GM23338 (cell line): ENCODE data around the gene IGF2BP2. TPM values are rescaled to one million over a fixed set of nuclear protein-coding genes. Genes with fewer than 3 reads are reported as not detected.

Experiments used
- ATAC-seq: fragments of 200-7000 bp; cut with Tn5 transposase; 3 replicates; pipeline ENCODE4 v1.9.1; 2020
- DNase-seq: peaks from one replicate; pipeline ENCODE4 v3.0.0-alpha.2; 2015; ENCODE audit warnings: low spot score
- H2AFZ ChIP-seq: fragments of 200-600 bp; sonication (generic); 2 replicates; pipeline ENCODE4 v1.8.0; 2016; ENCODE audit warnings: antibody characterized with exemption, mild to moderate bottlenecking, moderate library complexity
- H3F3A ChIP-seq: fragments of 200-600 bp; sonication (generic); replicated peaks from 2 replicates; pipeline ENCODE4 v1.8.0; 2017; ENCODE audit warnings: antibody characterized with exemption, mixed run types, low read depth
- H3K27ac ChIP-seq: fragments of 200-600 bp; sonication (generic); 2 replicates; pipeline ENCODE4 v1.6.1; 2016; ENCODE audit warnings: low read depth
- H3K27me3 ChIP-seq: fragments of 200-600 bp; sonication (generic); 2 replicates; pipeline ENCODE4 v1.8.0; 2016; ENCODE audit warnings: mild to moderate bottlenecking, mixed run types, moderate library complexity; ENCODE audit not compliant: insufficient read depth
- H3K36me3 ChIP-seq: fragments of 200-600 bp; sonication (generic); 2 replicates; pipeline ENCODE4 v1.8.0; 2016; ENCODE audit warnings: mild to moderate bottlenecking; ENCODE audit not compliant: insufficient read depth
- H3K4me1 ChIP-seq: fragments of 200-600 bp; sonication (generic); 2 replicates; pipeline ENCODE4 v1.8.0; 2016; ENCODE audit warnings: mild to moderate bottlenecking, moderate library complexity; ENCODE audit not compliant: insufficient read depth
- H3K4me2 ChIP-seq: fragments of 200-600 bp; sonication (generic); 2 replicates; pipeline ENCODE4 v1.7.1; 2017; ENCODE audit warnings: mixed run types
- H3K4me3 ChIP-seq: fragments of 200-600 bp; sonication (generic); 2 replicates; pipeline ENCODE4 v1.6.1; 2016; ENCODE audit warnings: mixed run types
- H3K79me2 ChIP-seq: fragments of 200-600 bp; sonication (generic); replicated peaks from 2 replicates; pipeline ENCODE4 v1.8.0; 2017; ENCODE audit warnings: mild to moderate bottlenecking; ENCODE audit not compliant: insufficient read depth
- H3K9me2 ChIP-seq: fragments of 200-600 bp; sonication (generic); 2 replicates; pipeline ENCODE4 v1.8.0; 2017; ENCODE audit not compliant: insufficient read depth
- H4K20me1 ChIP-seq: fragments of 200-600 bp; sonication (generic); replicated peaks from 2 replicates; pipeline ENCODE4 v1.8.0; 2017; ENCODE audit warnings: mild to moderate bottlenecking; ENCODE audit not compliant: insufficient read depth
- H3K27ac Mint-ChIP-seq: 2 replicates; pipeline ENCODE4 v1.8.0; 2020; ENCODE audit warnings: inconsistent platforms, mild to moderate bottlenecking, moderate library complexity, mixed read lengths
- H3K27me3 Mint-ChIP-seq: 3 replicates; pipeline ENCODE4 v1.8.0; 2022; ENCODE audit warnings: low read depth, mild to moderate bottlenecking, moderate library complexity, mixed read lengths, inconsistent platforms; ENCODE audit not compliant: insufficient read depth, poor library complexity
- H3K36me3 Mint-ChIP-seq: 3 replicates; pipeline ENCODE4 v1.8.0; 2021; ENCODE audit warnings: low read depth, mild to moderate bottlenecking, inconsistent platforms, moderate library complexity, mixed read lengths
- H3K4me1 Mint-ChIP-seq: 3 replicates; pipeline ENCODE4 v1.8.0; 2020; ENCODE audit warnings: mild to moderate bottlenecking, inconsistent platforms, mixed read lengths
- H3K4me3 Mint-ChIP-seq: 3 replicates; pipeline ENCODE4 v1.8.0; 2021; ENCODE audit warnings: moderate library complexity, mild to moderate bottlenecking, inconsistent platforms, mixed read lengths
- H3K9me3 Mint-ChIP-seq: 3 replicates; pipeline ENCODE4 v1.8.0; 2020; ENCODE audit warnings: moderate library complexity, mild to moderate bottlenecking, inconsistent platforms, mixed read lengths
- CREB1 ChIP-seq: fragments of 250-450 bp; sonication (Bioruptor Pico); IDR thresholded peaks from 2 replicates; pipeline ENCODE4 v1.5.0; 2020; ENCODE audit warnings: low read depth, mild to moderate bottlenecking, moderate library complexity
- EZH2phosphoT487 ChIP-seq: fragments of 200-600 bp; sonication (generic); IDR thresholded peaks from one replicate; pipeline ENCODE4 v1.8.1; 2018; ENCODE audit warnings: antibody characterized with exemption; ENCODE audit not compliant: unreplicated experiment
- STAT1 ChIP-seq: IDR thresholded peaks from one replicate; pipeline ENCODE4 v1.6.1; 2016; ENCODE audit warnings: antibody characterized with exemption; ENCODE audit not compliant: unreplicated experiment
- ZNF114 ChIP-seq: fragments of 250-450 bp; sonication (Bioruptor Pico); IDR thresholded peaks from 2 replicates; pipeline ENCODE4 v1.5.0; 2020; ENCODE audit warnings: mild to moderate bottlenecking, moderate library complexity
- ZNF331 ChIP-seq: fragments of 250-450 bp; sonication (Bioruptor Pico); IDR thresholded peaks from 2 replicates; pipeline ENCODE4 v1.5.0; 2020; ENCODE audit warnings: low read depth, mild to moderate bottlenecking, moderate library complexity
- polyA plus RNA-seq: library from polyadenylated mRNA; unstranded; fragments of >200 nt; fragmentation: Nextera tagmentation; extraction: Ambion mirVana; gene quantifications from 2 replicates; pipeline ENCODE4 v1.2.1, GENCODE V29; 2016
- total RNA-seq: library from RNA; depleted of rRNA; stranded (reverse); fragments of >200 nt; shearing (Covaris generic); gene quantifications from 2 replicates; pipeline ENCODE4 v1.2.3, GENCODE V29; 2014
- TF ChIP-seq, protein P1 (sequence below), 2 experiments: fragments of 200-600 bp in 1 of 2; sonication (generic) in 1 of 2; conservative IDR thresholded peaks; 2 replicates each; pipeline versions ENCODE4 v1.5.1 to v1.6.1; 2016 to 2017; ENCODE audit warnings: antibody characterized with exemption in 2 of 2, low read depth in 2 of 2, mild to moderate bottlenecking in 2 of 2, moderate library complexity in 1 of 2
- TF ChIP-seq, protein P2 (sequence below): fragments of 250-450 bp; sonication (Bioruptor Pico); IDR thresholded peaks from 2 replicates; pipeline ENCODE4 v1.5.0; 2020; ENCODE audit warnings: mild to moderate bottlenecking, moderate library complexity
- TF ChIP-seq, protein P3 (sequence below): IDR thresholded peaks from 2 replicates; pipeline ENCODE4 v1.6.1; 2016; ENCODE audit warnings: antibody characterized with exemption
- TF ChIP-seq, protein P4 (sequence below): IDR thresholded peaks from one replicate; pipeline ENCODE4 v1.6.1; 2018; ENCODE audit warnings: antibody characterized with exemption; ENCODE audit not compliant: unreplicated experiment

Gene IGF2BP2
- total and polyA plus RNA-seq, 2 experiments from 2014 or later = 82.9 to 84.5 TPM

DNA sequence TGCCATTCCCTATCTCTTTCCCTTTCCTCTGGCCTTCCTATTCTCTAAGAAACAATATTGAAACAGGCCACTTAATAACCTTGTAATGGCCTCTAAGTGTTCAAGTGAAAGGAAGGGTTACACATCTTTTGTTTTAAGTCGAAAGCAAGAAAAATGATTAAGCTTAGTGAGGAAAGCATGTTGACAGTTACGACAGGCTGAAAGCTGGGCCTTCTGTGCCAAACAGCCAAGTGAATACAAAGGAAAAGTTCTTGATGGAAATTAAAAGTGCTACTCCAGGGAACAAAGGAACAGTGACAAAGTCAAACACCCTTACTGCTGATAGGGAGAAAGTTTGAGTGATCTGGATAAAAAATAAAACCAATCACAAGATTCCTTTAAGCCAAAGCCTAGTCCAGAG, 184.5 kb downstream of the IGF2BP2 start (continued):
- TF ChIP-seq, protein P1, sequence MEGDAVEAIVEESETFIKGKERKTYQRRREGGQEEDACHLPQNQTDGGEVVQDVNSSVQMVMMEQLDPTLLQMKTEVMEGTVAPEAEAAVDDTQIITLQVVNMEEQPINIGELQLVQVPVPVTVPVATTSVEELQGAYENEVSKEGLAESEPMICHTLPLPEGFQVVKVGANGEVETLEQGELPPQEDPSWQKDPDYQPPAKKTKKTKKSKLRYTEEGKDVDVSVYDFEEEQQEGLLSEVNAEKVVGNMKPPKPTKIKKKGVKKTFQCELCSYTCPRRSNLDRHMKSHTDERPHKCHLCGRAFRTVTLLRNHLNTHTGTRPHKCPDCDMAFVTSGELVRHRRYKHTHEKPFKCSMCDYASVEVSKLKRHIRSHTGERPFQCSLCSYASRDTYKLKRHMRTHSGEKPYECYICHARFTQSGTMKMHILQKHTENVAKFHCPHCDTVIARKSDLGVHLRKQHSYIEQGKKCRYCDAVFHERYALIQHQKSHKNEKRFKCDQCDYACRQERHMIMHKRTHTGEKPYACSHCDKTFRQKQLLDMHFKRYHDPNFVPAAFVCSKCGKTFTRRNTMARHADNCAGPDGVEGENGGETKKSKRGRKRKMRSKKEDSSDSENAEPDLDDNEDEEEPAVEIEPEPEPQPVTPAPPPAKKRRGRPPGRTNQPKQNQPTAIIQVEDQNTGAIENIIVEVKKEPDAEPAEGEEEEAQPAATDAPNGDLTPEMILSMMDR (conservative IDR thresholded peaks at IDR 0.05; ENCODE audit: low read depth in 2 of 2) = no peak

DNA sequence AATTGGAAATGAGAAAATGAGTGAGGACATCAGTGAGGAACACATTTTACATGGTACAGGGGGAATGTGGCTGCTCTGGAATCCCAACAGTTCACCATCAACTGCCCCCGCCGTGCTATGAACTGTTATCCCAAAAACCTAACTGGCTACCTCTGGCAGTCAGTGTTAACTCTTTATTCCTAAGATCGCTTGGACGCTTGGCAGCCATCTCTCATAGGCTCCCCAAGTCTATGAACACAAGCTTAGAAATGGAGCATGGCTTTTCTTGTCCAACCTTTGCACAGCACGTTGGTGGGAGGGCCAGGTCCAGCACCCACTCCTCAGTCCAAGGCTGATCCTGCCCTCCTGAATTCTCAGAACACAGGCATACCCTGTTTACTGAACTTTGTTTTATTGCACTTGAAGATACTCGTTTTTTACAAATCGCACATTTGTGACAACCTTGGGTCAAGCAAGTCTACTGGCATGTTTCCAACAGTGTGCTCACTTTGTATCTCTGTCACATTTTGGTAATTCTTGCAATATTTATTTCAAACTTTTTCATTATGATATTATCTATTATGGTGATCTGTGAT, 185.1 kb downstream of the IGF2BP2 start:
- Mint-ChIP-seq H3K36me3 (peaks cover 18% of the 10 kb centered on the region), H3K27ac (no peak overlapping the region), H3K4me1 (no peaks in the 10 kb centered on the region; the same call in 1 of the 3 replicates), H3K4me3 (no peak overlapping the region), H3K9me3 (no peaks in the 10 kb centered on the region), H3K27me3 (peaks cover 21% of the 10 kb centered on the region)
- Histone ChIP-seq H3F3A (no peaks in the 10 kb centered on the region), H3K4me2 (no peak overlapping the region), H3K27ac (no peak overlapping the region), H3K9me2 (no peaks in the 10 kb centered on the region), H3K36me3 (no peaks in the 10 kb centered on the region), H3K27me3 (no peaks in the 10 kb centered on the region), H3K4me3 (no peak overlapping the region), H3K79me2 (no peaks in the 10 kb centered on the region), H4K20me1 (no peaks in the 10 kb centered on the region), H3K4me1 (no peaks in the 10 kb centered on the region), H2AFZ (no peak overlapping the region)
- ATAC-seq (no peak), DNase-seq (no peak)
- TF ChIP-seq EZH2phosphoT487 (no peak), ZNF331 (CRISPR knock-in tag) (no peak), ZNF114 (CRISPR knock-in tag) (no peak), CREB1 (no peak), STAT1 (no peak)
- TF ChIP-seq, protein P1 (conservative IDR thresholded peaks at IDR 0.05; ENCODE audit: low read depth in 2 of 2) = no peak
- TF ChIP-seq, protein P2, sequence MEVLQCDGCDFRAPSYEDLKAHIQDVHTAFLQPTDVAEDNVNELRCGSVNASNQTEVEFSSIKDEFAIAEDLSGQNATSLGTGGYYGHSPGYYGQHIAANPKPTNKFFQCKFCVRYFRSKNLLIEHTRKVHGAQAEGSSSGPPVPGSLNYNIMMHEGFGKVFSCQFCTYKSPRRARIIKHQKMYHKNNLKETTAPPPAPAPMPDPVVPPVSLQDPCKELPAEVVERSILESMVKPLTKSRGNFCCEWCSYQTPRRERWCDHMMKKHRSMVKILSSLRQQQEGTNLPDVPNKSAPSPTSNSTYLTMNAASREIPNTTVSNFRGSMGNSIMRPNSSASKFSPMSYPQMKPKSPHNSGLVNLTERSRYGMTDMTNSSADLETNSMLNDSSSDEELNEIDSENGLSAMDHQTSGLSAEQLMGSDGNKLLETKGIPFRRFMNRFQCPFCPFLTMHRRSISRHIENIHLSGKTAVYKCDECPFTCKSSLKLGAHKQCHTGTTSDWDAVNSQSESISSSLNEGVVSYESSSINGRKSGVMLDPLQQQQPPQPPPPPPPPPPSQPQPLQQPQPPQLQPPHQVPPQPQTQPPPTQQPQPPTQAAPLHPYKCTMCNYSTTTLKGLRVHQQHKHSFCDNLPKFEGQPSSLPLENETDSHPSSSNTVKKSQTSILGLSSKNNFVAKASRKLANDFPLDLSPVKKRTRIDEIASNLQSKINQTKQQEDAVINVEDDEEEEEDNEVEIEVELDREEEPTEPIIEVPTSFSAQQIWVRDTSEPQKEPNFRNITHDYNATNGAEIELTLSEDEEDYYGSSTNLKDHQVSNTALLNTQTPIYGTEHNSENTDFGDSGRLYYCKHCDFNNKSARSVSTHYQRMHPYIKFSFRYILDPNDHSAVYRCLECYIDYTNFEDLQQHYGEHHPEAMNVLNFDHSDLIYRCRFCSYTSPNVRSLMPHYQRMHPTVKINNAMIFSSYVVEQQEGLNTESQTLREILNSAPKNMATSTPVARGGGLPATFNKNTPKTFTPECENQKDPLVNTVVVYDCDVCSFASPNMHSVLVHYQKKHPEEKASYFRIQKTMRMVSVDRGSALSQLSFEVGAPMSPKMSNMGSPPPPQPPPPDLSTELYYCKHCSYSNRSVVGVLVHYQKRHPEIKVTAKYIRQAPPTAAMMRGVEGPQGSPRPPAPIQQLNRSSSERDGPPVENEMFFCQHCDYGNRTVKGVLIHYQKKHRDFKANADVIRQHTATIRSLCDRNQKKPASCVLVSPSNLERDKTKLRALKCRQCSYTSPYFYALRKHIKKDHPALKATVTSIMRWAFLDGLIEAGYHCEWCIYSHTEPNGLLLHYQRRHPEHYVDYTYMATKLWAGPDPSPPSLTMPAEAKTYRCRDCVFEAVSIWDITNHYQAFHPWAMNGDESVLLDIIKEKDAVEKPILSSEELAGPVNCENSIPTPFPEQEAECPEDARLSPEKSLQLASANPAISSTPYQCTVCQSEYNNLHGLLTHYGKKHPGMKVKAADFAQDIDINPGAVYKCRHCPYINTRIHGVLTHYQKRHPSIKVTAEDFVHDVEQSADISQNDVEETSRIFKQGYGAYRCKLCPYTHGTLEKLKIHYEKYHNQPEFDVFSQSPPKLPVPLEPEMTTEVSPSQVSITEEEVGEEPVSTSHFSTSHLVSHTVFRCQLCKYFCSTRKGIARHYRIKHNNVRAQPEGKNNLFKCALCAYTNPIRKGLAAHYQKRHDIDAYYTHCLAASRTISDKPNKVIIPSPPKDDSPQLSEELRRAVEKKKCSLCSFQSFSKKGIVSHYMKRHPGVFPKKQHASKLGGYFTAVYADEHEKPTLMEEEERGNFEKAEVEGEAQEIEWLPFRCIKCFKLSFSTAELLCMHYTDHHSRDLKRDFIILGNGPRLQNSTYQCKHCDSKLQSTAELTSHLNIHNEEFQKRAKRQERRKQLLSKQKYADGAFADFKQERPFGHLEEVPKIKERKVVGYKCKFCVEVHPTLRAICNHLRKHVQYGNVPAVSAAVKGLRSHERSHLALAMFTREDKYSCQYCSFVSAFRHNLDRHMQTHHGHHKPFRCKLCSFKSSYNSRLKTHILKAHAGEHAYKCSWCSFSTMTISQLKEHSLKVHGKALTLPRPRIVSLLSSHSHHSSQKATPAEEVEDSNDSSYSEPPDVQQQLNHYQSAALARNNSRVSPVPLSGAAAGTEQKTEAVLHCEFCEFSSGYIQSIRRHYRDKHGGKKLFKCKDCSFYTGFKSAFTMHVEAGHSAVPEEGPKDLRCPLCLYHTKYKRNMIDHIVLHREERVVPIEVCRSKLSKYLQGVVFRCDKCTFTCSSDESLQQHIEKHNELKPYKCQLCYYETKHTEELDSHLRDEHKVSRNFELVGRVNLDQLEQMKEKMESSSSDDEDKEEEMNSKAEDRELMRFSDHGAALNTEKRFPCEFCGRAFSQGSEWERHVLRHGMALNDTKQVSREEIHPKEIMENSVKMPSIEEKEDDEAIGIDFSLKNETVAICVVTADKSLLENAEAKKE (CRISPR knock-in tag) = no peak
- TF ChIP-seq, protein P3, sequence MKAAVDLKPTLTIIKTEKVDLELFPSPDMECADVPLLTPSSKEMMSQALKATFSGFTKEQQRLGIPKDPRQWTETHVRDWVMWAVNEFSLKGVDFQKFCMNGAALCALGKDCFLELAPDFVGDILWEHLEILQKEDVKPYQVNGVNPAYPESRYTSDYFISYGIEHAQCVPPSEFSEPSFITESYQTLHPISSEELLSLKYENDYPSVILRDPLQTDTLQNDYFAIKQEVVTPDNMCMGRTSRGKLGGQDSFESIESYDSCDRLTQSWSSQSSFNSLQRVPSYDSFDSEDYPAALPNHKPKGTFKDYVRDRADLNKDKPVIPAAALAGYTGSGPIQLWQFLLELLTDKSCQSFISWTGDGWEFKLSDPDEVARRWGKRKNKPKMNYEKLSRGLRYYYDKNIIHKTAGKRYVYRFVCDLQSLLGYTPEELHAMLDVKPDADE = no peak
- TF ChIP-seq, protein P4, sequence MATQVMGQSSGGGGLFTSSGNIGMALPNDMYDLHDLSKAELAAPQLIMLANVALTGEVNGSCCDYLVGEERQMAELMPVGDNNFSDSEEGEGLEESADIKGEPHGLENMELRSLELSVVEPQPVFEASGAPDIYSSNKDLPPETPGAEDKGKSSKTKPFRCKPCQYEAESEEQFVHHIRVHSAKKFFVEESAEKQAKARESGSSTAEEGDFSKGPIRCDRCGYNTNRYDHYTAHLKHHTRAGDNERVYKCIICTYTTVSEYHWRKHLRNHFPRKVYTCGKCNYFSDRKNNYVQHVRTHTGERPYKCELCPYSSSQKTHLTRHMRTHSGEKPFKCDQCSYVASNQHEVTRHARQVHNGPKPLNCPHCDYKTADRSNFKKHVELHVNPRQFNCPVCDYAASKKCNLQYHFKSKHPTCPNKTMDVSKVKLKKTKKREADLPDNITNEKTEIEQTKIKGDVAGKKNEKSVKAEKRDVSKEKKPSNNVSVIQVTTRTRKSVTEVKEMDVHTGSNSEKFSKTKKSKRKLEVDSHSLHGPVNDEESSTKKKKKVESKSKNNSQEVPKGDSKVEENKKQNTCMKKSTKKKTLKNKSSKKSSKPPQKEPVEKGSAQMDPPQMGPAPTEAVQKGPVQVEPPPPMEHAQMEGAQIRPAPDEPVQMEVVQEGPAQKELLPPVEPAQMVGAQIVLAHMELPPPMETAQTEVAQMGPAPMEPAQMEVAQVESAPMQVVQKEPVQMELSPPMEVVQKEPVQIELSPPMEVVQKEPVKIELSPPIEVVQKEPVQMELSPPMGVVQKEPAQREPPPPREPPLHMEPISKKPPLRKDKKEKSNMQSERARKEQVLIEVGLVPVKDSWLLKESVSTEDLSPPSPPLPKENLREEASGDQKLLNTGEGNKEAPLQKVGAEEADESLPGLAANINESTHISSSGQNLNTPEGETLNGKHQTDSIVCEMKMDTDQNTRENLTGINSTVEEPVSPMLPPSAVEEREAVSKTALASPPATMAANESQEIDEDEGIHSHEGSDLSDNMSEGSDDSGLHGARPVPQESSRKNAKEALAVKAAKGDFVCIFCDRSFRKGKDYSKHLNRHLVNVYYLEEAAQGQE = no peak
